Mesendoderm (in vitro differentiated cells): ENCODE measurements around the gene SPEF1.
A peak's percentile ranks its signal among the peaks of the same experiment; 100 is the strongest.

Source experiments
- DNase-seq: peaks from one replicate; pipeline ENCODE4 v3.0.0; 2013
- H2AK5ac ChIP-seq: 2 replicates; pipeline ENCODE4 v1.6.1; 2013; ENCODE audit warnings: low read length, inconsistent platforms
- H2BK120ac ChIP-seq: 2 replicates; pipeline ENCODE4 v1.6.1; 2013; ENCODE audit warnings: low read depth, mild to moderate bottlenecking, low read length, moderate library complexity, mixed read lengths
- H2BK15ac ChIP-seq: replicated peaks from 2 replicates; pipeline ENCODE4 v1.6.1; 2013; ENCODE audit warnings: low read depth, mild to moderate bottlenecking, moderate library complexity
- H2BK5ac ChIP-seq: 2 replicates; pipeline ENCODE4 v1.6.1; 2013; ENCODE audit warnings: low read length, inconsistent platforms
- H3K18ac ChIP-seq: 2 replicates; pipeline ENCODE4 v1.6.1; 2013; ENCODE audit warnings: mild to moderate bottlenecking, low read length, mixed read lengths
- H3K23ac ChIP-seq: one replicate; pipeline ENCODE4 v1.6.1; 2013; ENCODE audit warnings: low read length
- H3K27ac ChIP-seq: 2 replicates; pipeline ENCODE4 v1.5.1; 2013; ENCODE audit warnings: low read depth, mild to moderate bottlenecking, inconsistent platforms, low read length, moderate library complexity
- H3K27me3 ChIP-seq: 2 replicates; pipeline ENCODE4 v1.6.1; 2013; ENCODE audit warnings: low read length, control low read depth, mild to moderate bottlenecking, inconsistent platforms; ENCODE audit not compliant: insufficient read depth, poor library complexity
- H3K36me3 ChIP-seq: 2 replicates; pipeline ENCODE4 v1.6.1; 2013; ENCODE audit warnings: low read length, inconsistent platforms; ENCODE audit not compliant: control insufficient read depth, insufficient read depth
- H3K4ac ChIP-seq: one replicate; pipeline ENCODE4 v1.6.1; 2013; ENCODE audit warnings: low read depth, mild to moderate bottlenecking, low read length, moderate library complexity
- H3K4me1 ChIP-seq: 2 replicates; pipeline ENCODE4 v1.6.1; 2013; ENCODE audit warnings: low read depth, low read length, inconsistent platforms; ENCODE audit not compliant: control insufficient read depth
- H3K4me2 ChIP-seq: 2 replicates; pipeline ENCODE4 v1.6.1; 2013; ENCODE audit warnings: low read length
- H3K4me3 ChIP-seq: 2 replicates; pipeline ENCODE4 v1.5.1; 2013; ENCODE audit warnings: mild to moderate bottlenecking, low read length
- H3K56ac ChIP-seq: one replicate; pipeline ENCODE4 v1.6.1; 2013; ENCODE audit warnings: low read length
- H3K79me1 ChIP-seq: 2 replicates; pipeline ENCODE4 v1.6.1; 2013; ENCODE audit warnings: low read length, inconsistent platforms
- H3K79me2 ChIP-seq: 2 replicates; pipeline ENCODE4 v1.6.1; 2013; ENCODE audit warnings: mild to moderate bottlenecking, low read length; ENCODE audit not compliant: control insufficient read depth, insufficient read depth
- H3K9ac ChIP-seq: 2 replicates; pipeline ENCODE4 v1.6.1; 2013; ENCODE audit warnings: low read length, inconsistent platforms
- H4K5ac ChIP-seq: one replicate; pipeline ENCODE4 v1.6.1; 2013; ENCODE audit warnings: low read length
- H4K8ac ChIP-seq: one replicate; pipeline ENCODE4 v1.6.1; 2013; ENCODE audit warnings: low read depth, mild to moderate bottlenecking, control low read depth, low read length, moderate library complexity
- WGBS: extraction: QIAGEN DNeasy Blood & Tissue Kit; methylation state at CpG from one replicate; pipeline ENCODE4 v1.1.7; 2013; ENCODE audit warnings: low lambda C conversion rate, missing lambda C conversion rate; ENCODE audit not compliant: insufficient coverage; ENCODE audit errors: extremely low coverage; 5-methylcytosine and 5-hydroxymethylcytosine counted together

SPEF1 gene

GRCh38 chr20:3778976-3779375, 2.3 kb downstream of the SPEF1 start:
- Histone ChIP-seq H2BK120ac (no peak overlapping the region), H3K27ac (no peak overlapping the region), H3K36me3 (no peaks in the 10 kb centered on the region), H2BK5ac (no peak overlapping the region), H3K4me3 (no peak overlapping the region), H3K79me1 (peaks cover 3% of the 10 kb centered on the region), H3K4me1 (no peaks in the 10 kb centered on the region), H3K23ac (no peak overlapping the region), H2AK5ac (no peak overlapping the region), H3K18ac (no peak overlapping the region), H3K4ac (no peak overlapping the region), H4K5ac (no peak overlapping the region), H3K4me2 (no peak overlapping the region), H3K9ac (no peak overlapping the region), H4K8ac (no peak overlapping the region), H3K56ac (no peak overlapping the region), H3K27me3 (peaks cover 8% of the 10 kb centered on the region), H2BK15ac (no peak overlapping the region), H3K79me2 (no peaks in the 10 kb centered on the region)
- no CpG with 5 or more reads among the region's 18 CpGs for WGBS
- no peak for DNase-seq

GRCh38 chr20:3777716-3778629, 3.3 kb downstream of the SPEF1 start:
- H2BK5ac ChIP-seq = no peak overlapping the region
- no peaks in the 10 kb centered on the region for H3K79me1 ChIP-seq
- H3K4me3 ChIP-seq = peak overlapping the region; percentile 35
- peaks cover 8% of the 10 kb centered on the region for H3K27me3 ChIP-seq
- H2BK120ac ChIP-seq = no peak overlapping the region
- no peak overlapping the region for H3K23ac ChIP-seq
- no peak overlapping the region for H4K5ac ChIP-seq
- no peak overlapping the region for H3K4ac ChIP-seq
- H3K18ac ChIP-seq = no peak overlapping the region
- H4K8ac ChIP-seq = no peak overlapping the region
- H3K36me3 ChIP-seq = no peaks in the 10 kb centered on the region
- peak overlapping the region; percentile 81 for H3K56ac ChIP-seq
- H2AK5ac ChIP-seq = no peak overlapping the region
- WGBS = no CpG with 5 or more reads among the region's 70 CpGs
- peak overlapping the region; percentile 58 for H3K9ac ChIP-seq
- H2BK15ac ChIP-seq = no peak overlapping the region
- H3K27ac ChIP-seq = no peak overlapping the region
- peak overlapping the region; percentile 87 for H3K4me2 ChIP-seq
- H3K79me2 ChIP-seq = no peaks in the 10 kb centered on the region
- DNase-seq = peak; percentile 74
- no peaks in the 10 kb centered on the region for H3K4me1 ChIP-seq

GRCh38 chr20:3777381-3777715, 3.9 kb downstream of the SPEF1 start:
- H3K79me1 ChIP-seq = no peaks in the 10 kb centered on the region
- H4K5ac ChIP-seq = no peak overlapping the region
- no peak overlapping the region for H3K18ac ChIP-seq
- DNase-seq = no peak
- H3K56ac ChIP-seq = peak overlapping the region; percentile 81
- no CpG with 5 or more reads among the region's 16 CpGs for WGBS
- peak overlapping the region; percentile 58 for H3K9ac ChIP-seq
- peaks cover 8% of the 10 kb centered on the region for H3K27me3 ChIP-seq
- no peak overlapping the region for H2AK5ac ChIP-seq
- H3K27ac ChIP-seq = no peak overlapping the region
- H3K4ac ChIP-seq = no peak overlapping the region
- no peak overlapping the region for H2BK120ac ChIP-seq
- no peak overlapping the region for H3K23ac ChIP-seq
- peak overlapping the region; percentile 87 for H3K4me2 ChIP-seq
- H3K79me2 ChIP-seq = no peaks in the 10 kb centered on the region
- H3K4me1 ChIP-seq = no peaks in the 10 kb centered on the region
- no peak overlapping the region for H4K8ac ChIP-seq
- no peak overlapping the region for H2BK15ac ChIP-seq
- no peak overlapping the region for H2BK5ac ChIP-seq
- peak overlapping the region; percentile 35 for H3K4me3 ChIP-seq
- H3K36me3 ChIP-seq = no peaks in the 10 kb centered on the region

GRCh38 chr20:3775457-3776108, 5.7 kb downstream of the SPEF1 start:
- Histone ChIP-seq H3K4me2 (no peak overlapping the region), H3K4ac (no peak overlapping the region), H3K36me3 (no peaks in the 10 kb centered on the region), H3K79me1 (no peaks in the 10 kb centered on the region), H4K8ac (no peak overlapping the region), H2AK5ac (no peak overlapping the region), H3K27me3 (peaks cover 8% of the 10 kb centered on the region), H3K27ac (no peak overlapping the region), H3K4me1 (no peaks in the 10 kb centered on the region), H2BK120ac (no peak overlapping the region), H3K23ac (no peak overlapping the region), H4K5ac (no peak overlapping the region), H3K79me2 (no peaks in the 10 kb centered on the region), H3K4me3 (no peak overlapping the region), H3K56ac (no peak overlapping the region), H3K18ac (no peak overlapping the region), H3K9ac (no peak overlapping the region), H2BK5ac (no peak overlapping the region), H2BK15ac (no peak overlapping the region)
- WGBS = no CpG with 5 or more reads among the region's 4 CpGs
- no peak for DNase-seq

- H4K8ac ChIP-seq = no peak overlapping the region
- no peaks in the 10 kb centered on the region for H3K4me1 ChIP-seq
- no peak overlapping the region for H3K4me3 ChIP-seq
- H3K56ac ChIP-seq = no peak overlapping the region
- no peak overlapping the region for H3K4me2 ChIP-seq
- no peak overlapping the region for H3K9ac ChIP-seq
- DNase-seq = no peak
- no peaks in the 10 kb centered on the region for H3K79me2 ChIP-seq
- no CpG with 5 or more reads among the region's 7 CpGs for WGBS
- H3K27ac ChIP-seq = no peak overlapping the region
- H2AK5ac ChIP-seq = no peak overlapping the region
- no peak overlapping the region for H4K5ac ChIP-seq
- H3K18ac ChIP-seq = no peak overlapping the region
- no peak overlapping the region for H3K4ac ChIP-seq
- H2BK120ac ChIP-seq = no peak overlapping the region
- no peaks in the 10 kb centered on the region for H3K79me1 ChIP-seq
- no peak overlapping the region for H2BK15ac ChIP-seq
- no peak overlapping the region for H2BK5ac ChIP-seq
- H3K27me3 ChIP-seq = no peaks in the 10 kb centered on the region
- H3K23ac ChIP-seq = no peak overlapping the region
- no peaks in the 10 kb centered on the region for H3K36me3 ChIP-seq
Observed at GRCh38 chr20:3771552-3772058, 9.6 kb downstream of the SPEF1 start.
